GM21529 (cell line): ENCODE data around the gene GMDS.
"Not testable (repeated sequence)": the region's sequence is repeated elsewhere in the genome, so short reads cannot be mapped to it uniquely, and the experiment has no call there.

Experiments
- ATAC-seq: cut with Tn5 transposase; IDR thresholded peaks from one replicate; pipeline ENCODE4 v1.9.1; 2021; ENCODE audit not compliant: unreplicated experiment

GMDS gene

GRCh38 chr6:1762203-1762602, 483.2 kb downstream of the GMDS start:
- no peak for ATAC-seq

GRCh38 chr6:1761477-1761877, 483.9 kb downstream of the GMDS start:
- no peak for ATAC-seq

- ATAC-seq = no peak
Measured at GRCh38 chr6:1760876-1761275, 484.5 kb downstream of the GMDS start.

- no peak for ATAC-seq
Measured at GRCh38 chr6:1759870-1760269, 485.5 kb downstream of the GMDS start.

- ATAC-seq = no peak
Measured at GRCh38 chr6:1758076-1758679, 487.2 kb downstream of the GMDS start.

- ATAC-seq = no peak
Measured at GRCh38 chr6:1757131-1757530, 488.3 kb downstream of the GMDS start.

- no peak for ATAC-seq
Measured at GRCh38 chr6:1756472-1757129, 488.8 kb downstream of the GMDS start.

- ATAC-seq = not testable (repeated sequence)
Measured at GRCh38 chr6:1751063-1751462, 494.3 kb downstream of the GMDS start.

- ATAC-seq = no peak
Measured at GRCh38 chr6:1749041-1749440, 496.4 kb downstream of the GMDS start.

- ATAC-seq = no peak
Measured at GRCh38 chr6:1747531-1747930, 497.9 kb downstream of the GMDS start.

- ATAC-seq = no peak
Measured at GRCh38 chr6:1747003-1747402, 498.4 kb downstream of the GMDS start.

GRCh38 chr6:1745814-1746213, 499.6 kb downstream of the GMDS start:
- ATAC-seq = no peak

- ATAC-seq = no peak
Measured at GRCh38 chr6:1744543-1744942, 500.9 kb downstream of the GMDS start.

GRCh38 chr6:1739680-1740079, 505.7 kb downstream of the GMDS start:
- peak; percentile 92 for ATAC-seq

- ATAC-seq = peak; percentile 37
Measured at GRCh38 chr6:1739220-1739619, 506.2 kb downstream of the GMDS start.

GRCh38 chr6:1738558-1739081, 506.8 kb downstream of the GMDS start:
- no peak for ATAC-seq

GRCh38 chr6:1737463-1738311, 507.7 kb downstream of the GMDS start:
- no peak for ATAC-seq

- ATAC-seq = no peak
Measured at GRCh38 chr6:1736346-1737105, 508.9 kb downstream of the GMDS start.

GRCh38 chr6:1735239-1735803, 510.1 kb downstream of the GMDS start:
- no peak for ATAC-seq

- ATAC-seq = no peak
Measured at GRCh38 chr6:1730882-1731281, 514.5 kb downstream of the GMDS start.

- ATAC-seq = no peak
Measured at GRCh38 chr6:1729750-1730140, 515.7 kb downstream of the GMDS start.
